SK-N-SH (cell line): ENCODE results near the gene TAOK3. TPM values are rescaled to one million over a fixed set of nuclear protein-coding genes. Genes with fewer than 3 reads are reported as not detected.

Source experiments
- CTCF ChIA-PET: fragments of 300-600, 350-600 bp; formaldehyde crosslinking; extraction: SDS; loops from one replicate; lab custom pipeline; 2021; lab: Yijun Ruan, JAX
- POLR2A ChIA-PET: fragments of 350-600 bp; sonication (Branson Sonifier 250); formaldehyde crosslinking; extraction: SDS; loops from one replicate; lab custom pipeline; 2020; ENCODE audit warnings: antibody characterized with exemption, inconsistent platforms; lab: Yijun Ruan, JAX
- DNase-seq: peaks from one replicate; pipeline ENCODE4 v3.0.0; 2012
- H2AFZ ChIP-seq: fragments of 200-600 bp; sonication (generic); 2 replicates; pipeline ENCODE4 v1.8.1; 2016; ENCODE audit warnings: antibody characterized with exemption, mild to moderate bottlenecking, low read depth
- H3F3A ChIP-seq: fragments of 200-600 bp; sonication (generic); replicated peaks from 2 replicates; pipeline ENCODE3; 2016; ENCODE audit warnings: antibody characterized with exemption, mild to moderate bottlenecking; ENCODE audit not compliant: insufficient read depth
- H3K27ac ChIP-seq, 2 experiments: fragments of 200-500 bp in 1 of 2; fragments of 200-600 bp in 1 of 2; sonication (Bioruptor generic) in 1 of 2; sonication (generic), shearing (Covaris generic) in 1 of 2; 2 replicates each; pipeline versions ENCODE4 v1.5.1 to v1.6.1; 2014 to 2016; ENCODE audit warnings: low read depth in 2 of 2, inconsistent platforms in 1 of 2, low read length in 1 of 2, mild to moderate bottlenecking in 1 of 2, mixed read lengths in 1 of 2
- H3K27me3 ChIP-seq: fragments of 200-600 bp; sonication (generic), shearing (Covaris generic); 2 replicates; pipeline ENCODE4 v1.6.1; 2016; ENCODE audit warnings: mixed run types; ENCODE audit not compliant: insufficient read depth
- H3K36me3 ChIP-seq, 2 experiments: fragments of 200-500 bp in 1 of 2; fragments of 200-600 bp in 1 of 2; sonication (Bioruptor generic) in 1 of 2; sonication (generic) in 1 of 2; replicated peaks in 1 of 2; 2 replicates each; pipeline versions ENCODE3 to v1.5.1; 2014 to 2016; ENCODE audit warnings: low read length in 1 of 2, mild to moderate bottlenecking in 1 of 2; ENCODE audit not compliant: insufficient read depth in 2 of 2, control insufficient read depth in 1 of 2
- H3K4me1 ChIP-seq, 2 experiments: fragments of 200-500 bp in 1 of 2; fragments of 200-600 bp in 1 of 2; sonication (Bioruptor generic) in 1 of 2; sonication (generic), shearing (Covaris generic) in 1 of 2; 2 replicates each; pipeline versions ENCODE4 v1.5.1 to v1.6.1; 2014 to 2016; ENCODE audit warnings: low read depth in 1 of 2, low read length in 1 of 2, mixed run types in 1 of 2; ENCODE audit not compliant: insufficient read depth in 2 of 2, control insufficient read depth in 1 of 2
- H3K4me2 ChIP-seq: fragments of 200-600 bp; sonication (generic), shearing (Covaris generic); 2 replicates; pipeline ENCODE4 v1.6.1; 2017; ENCODE audit warnings: mixed run types
- H3K4me3 ChIP-seq, 2 experiments: fragments of 200-500 bp in 1 of 2; fragments of 200-600 bp in 1 of 2; sonication (Bioruptor generic) in 1 of 2; sonication (generic), shearing (Covaris generic) in 1 of 2; 2 replicates each; pipeline versions ENCODE4 v1.5.1 to v1.8.1; 2014 to 2016; ENCODE audit warnings: low read depth in 2 of 2, inconsistent platforms in 1 of 2, low read length in 1 of 2, mild to moderate bottlenecking in 1 of 2, mixed read lengths in 1 of 2, moderate library complexity in 1 of 2
- H3K79me2 ChIP-seq: fragments of 200-600 bp; sonication (generic); 2 replicates; pipeline ENCODE4 v1.8.1; 2017; ENCODE audit warnings: mild to moderate bottlenecking; ENCODE audit not compliant: insufficient read depth
- H3K9ac ChIP-seq: fragments of 200-600 bp; sonication (generic); 2 replicates; pipeline ENCODE4 v1.6.1; 2017; ENCODE audit warnings: mixed run types
- H3K9me2 ChIP-seq: fragments of 200-600 bp; sonication (generic); 2 replicates; pipeline ENCODE4 v1.6.1; 2017; ENCODE audit warnings: mixed run types
- H3K9me3 ChIP-seq: fragments of 200-600 bp; sonication (generic); 2 replicates; pipeline ENCODE4 v1.6.1; 2017; ENCODE audit warnings: mixed run types, mild to moderate bottlenecking, moderate library complexity
- H4K20me1 ChIP-seq: fragments of 200-600 bp; sonication (generic); 2 replicates; pipeline ENCODE4 v1.6.1; 2017; ENCODE audit warnings: mild to moderate bottlenecking, mixed run types; ENCODE audit not compliant: insufficient read depth
- ELF1 ChIP-seq: IDR thresholded peaks from 2 replicates; pipeline ENCODE4 v1.4.0; 2012
- EP300 ChIP-seq, 2 experiments: IDR thresholded peaks; 2 replicates each; pipeline versions ENCODE4 v1.4.0 to v1.6.1; 2012; ENCODE audit warnings: borderline replicate concordance in 1 of 2, low read depth in 1 of 2, low read length in 1 of 2
- FOSL2 ChIP-seq: IDR thresholded peaks from 2 replicates; pipeline ENCODE4 v1.4.0; 2012; ENCODE audit warnings: low read depth, mild to moderate bottlenecking, moderate library complexity, borderline replicate concordance
- FOXM1 ChIP-seq: IDR thresholded peaks from 2 replicates; pipeline ENCODE4 v1.4.0; 2012; ENCODE audit warnings: low read depth, mild to moderate bottlenecking
- GATA2 ChIP-seq: sonication (generic); formaldehyde crosslinking; IDR thresholded peaks from 2 replicates; pipeline ENCODE4 v1.5.0; 2020; ENCODE audit warnings: mild to moderate bottlenecking, missing genetic modification reagents
- JUND ChIP-seq: IDR thresholded peaks from 2 replicates; pipeline ENCODE4 v1.4.0; 2012
- MEF2A ChIP-seq: IDR thresholded peaks from 2 replicates; pipeline ENCODE4 v1.4.0; 2012; ENCODE audit warnings: low read depth, borderline replicate concordance
- MXI1 ChIP-seq: IDR thresholded peaks from 2 replicates; pipeline ENCODE4 v1.6.1; 2012; ENCODE audit warnings: mild to moderate bottlenecking, low read depth, low read length, improper control_type of control experiment
- NRF1 ChIP-seq: IDR thresholded peaks from 2 replicates; pipeline ENCODE4 v1.6.1; 2012; ENCODE audit warnings: low read depth, mild to moderate bottlenecking, low read length
- POLR2AphosphoS5 ChIP-seq: IDR thresholded peaks from 2 replicates; pipeline ENCODE4 v1.6.1; 2012; ENCODE audit warnings: low read depth, low read length
- RAD21 ChIP-seq: IDR thresholded peaks from 2 replicates; pipeline ENCODE4 v1.6.1; 2012; ENCODE audit warnings: mild to moderate bottlenecking, low read length
- REST ChIP-seq: IDR thresholded peaks from 2 replicates; pipeline ENCODE4 v1.6.1; 2012; ENCODE audit warnings: mild to moderate bottlenecking, low read depth, low read length, moderate library complexity
- RFX5 ChIP-seq: IDR thresholded peaks from 2 replicates; pipeline ENCODE4 v1.6.1; 2012; ENCODE audit warnings: mild to moderate bottlenecking, improper control_type of control experiment, low read length
- SIN3A ChIP-seq: IDR thresholded peaks from 2 replicates; pipeline ENCODE4 v1.6.1; 2012; ENCODE audit warnings: low read depth, mild to moderate bottlenecking, low read length, moderate library complexity, borderline replicate concordance
- TEAD4 ChIP-seq: IDR thresholded peaks from 2 replicates; pipeline ENCODE4 v1.4.0; 2012; ENCODE audit warnings: mild to moderate bottlenecking, borderline replicate concordance; ENCODE audit not compliant: insufficient read depth
- YY1 ChIP-seq: IDR thresholded peaks from 2 replicates; pipeline ENCODE4 v1.4.0; 2012; ENCODE audit warnings: low read depth, mild to moderate bottlenecking
- WGBS: methylation state at CpG from one replicate; pipeline ENCODE4 v1.1.6; 2017; ENCODE audit warnings: low lambda C conversion rate; 5-methylcytosine and 5-hydroxymethylcytosine counted together
- polyA plus RNA-seq, 3 experiments: library from polyadenylated mRNA; depleted of rRNA; stranded (reverse); fragments of >200 nt; gene quantifications; 2 replicates each; pipeline ENCODE4 v1.2.3, GENCODE V29; 2012
- TF ChIP-seq, protein P1 (sequence below): IDR thresholded peaks from 2 replicates; pipeline ENCODE4; 2012

TAOK3 gene
- polyA plus RNA-seq, 1 of the 3 experiments (the other 2 are of a cell fraction) = 18.1 TPM

- ChIA-PET POLR2A (no interaction called here), CTCF (no interaction called here)
- H3K4me1 ChIP-seq = peaks cover 0 to 10% of the 10 kb centered on the region in 2 experiments; a peak in 1 of 4 replicates
- H3K27ac ChIP-seq = no peak overlapping the region
- no peak overlapping the region for H3K4me2 ChIP-seq
- peaks cover 13% of the 10 kb centered on the region for H3F3A ChIP-seq
- no peaks in the 10 kb centered on the region for H3K9me3 ChIP-seq
- H3K27me3 ChIP-seq = no peaks in the 10 kb centered on the region
- no peak for DNase-seq
- H3K36me3 ChIP-seq = peaks cover 6 to 27% of the 10 kb centered on the region in 2 experiments
- 92% methylated on average over 2 of the region's 2 CpGs for WGBS
- H3K9ac ChIP-seq = no peak overlapping the region
- no peaks in the 10 kb centered on the region for H3K9me2 ChIP-seq
- H2AFZ ChIP-seq = no peak overlapping the region
- H3K4me3 ChIP-seq = no peak overlapping the region
- H4K20me1 ChIP-seq = no peaks in the 10 kb centered on the region
- no peak for TF ChIP-seq MEF2A
- TF ChIP-seq SIN3A = no peak
- TF ChIP-seq EP300 (IDR thresholded peaks at IDR 0.05; ENCODE audit: borderline replicate concordance in 1 of 2, low read depth in 1 of 2, low read length in 1 of 2) = no peak
- no peak for TF ChIP-seq FOXM1
- TF ChIP-seq YY1 = no peak
- no peak for TF ChIP-seq GATA2
- TF ChIP-seq JUND = no peak
- no peak for TF ChIP-seq NRF1
- TF ChIP-seq TEAD4 = no peak
- no peak for TF ChIP-seq RFX5
- no peak for TF ChIP-seq MXI1
- TF ChIP-seq RAD21 = no peak
- no peaks in the 10 kb centered on the region for H3K79me2 ChIP-seq
Measured at GRCh38 chr12:118238888-118239287, 133.8 kb downstream of the TAOK3 start.

DNA sequence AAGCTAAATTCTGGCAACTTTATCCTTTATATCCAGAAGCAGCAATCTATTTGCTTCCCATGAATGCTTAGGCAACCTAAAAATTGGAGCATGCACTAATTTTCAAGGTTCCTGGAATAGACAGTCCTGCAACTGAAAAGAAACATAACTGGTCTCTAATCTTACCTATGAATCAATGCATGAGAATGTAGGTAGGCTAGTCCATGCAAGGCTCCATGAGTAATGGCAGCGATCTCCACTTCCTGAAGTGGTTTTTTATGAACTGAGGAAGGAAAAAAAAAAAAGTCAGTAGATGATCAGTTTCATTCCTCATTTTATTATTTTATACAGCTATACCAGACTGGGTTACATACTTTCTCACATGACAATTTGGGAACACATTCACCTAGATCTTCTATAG, 134.8 kb downstream of the TAOK3 start:
- no peaks in the 10 kb centered on the region for H3K9me2 ChIP-seq
- 38% methylated on average over 1 of the region's 1 CpG for WGBS
- H3K9ac ChIP-seq = peak overlapping the region; percentile 30; the same call in 1 of the 2 replicates
- no peak for DNase-seq
- H3K4me2 ChIP-seq = peak overlapping the region; percentile 48
- peaks cover 0 to 10% of the 10 kb centered on the region in 2 experiments; a peak in 1 of 4 replicates for H3K4me1 ChIP-seq
- POLR2A ChIA-PET = interaction anchor here (0.6 kb wide), 1 partner anchor 102 kb away, joined by 3 read pairs; the partner anchor contains the start of gene PEBP1
- H3K9me3 ChIP-seq = no peaks in the 10 kb centered on the region
- no peak overlapping the region for H3K4me3 ChIP-seq
- H2AFZ ChIP-seq = 0 out of 2 replicates have a peak overlapping the region, but pooled peaks have one; percentile 27
- TF ChIP-seq JUND (peak; percentile 48; the same call in 1 of the 2 replicates), NRF1 (no peak), EP300 (IDR thresholded peaks at IDR 0.05; ENCODE audit: borderline replicate concordance in 1 of 2, low read depth in 1 of 2, low read length in 1 of 2) (no peak), REST (no peak), ELF1 (peak; percentile 49), POLR2AphosphoS5 (no peak), MXI1 (no peak), YY1 (0 out of 2 replicates have a peak, but pooled peaks have one; percentile 28), FOXM1 (no peak), FOSL2 (peak; percentile 36; the same call in 1 of the 2 replicates)
- TF ChIP-seq, protein P1, sequence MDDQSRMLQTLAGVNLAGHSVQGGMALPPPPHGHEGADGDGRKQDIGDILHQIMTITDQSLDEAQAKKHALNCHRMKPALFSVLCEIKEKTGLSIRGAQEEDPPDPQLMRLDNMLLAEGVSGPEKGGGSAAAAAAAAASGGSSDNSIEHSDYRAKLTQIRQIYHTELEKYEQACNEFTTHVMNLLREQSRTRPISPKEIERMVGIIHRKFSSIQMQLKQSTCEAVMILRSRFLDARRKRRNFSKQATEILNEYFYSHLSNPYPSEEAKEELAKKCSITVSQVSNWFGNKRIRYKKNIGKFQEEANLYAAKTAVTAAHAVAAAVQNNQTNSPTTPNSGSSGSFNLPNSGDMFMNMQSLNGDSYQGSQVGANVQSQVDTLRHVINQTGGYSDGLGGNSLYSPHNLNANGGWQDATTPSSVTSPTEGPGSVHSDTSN = no peak
- H4K20me1 ChIP-seq = no peaks in the 10 kb centered on the region
- H3K79me2 ChIP-seq = no peaks in the 10 kb centered on the region
- peak overlapping the region in 1 of 2 experiments; percentile 59; a peak in 2 of 4 replicates for H3K27ac ChIP-seq
- H3K27me3 ChIP-seq = no peaks in the 10 kb centered on the region
- peaks cover 9% of the 10 kb centered on the region for H3F3A ChIP-seq
- peaks cover 6 to 31% of the 10 kb centered on the region in 2 experiments for H3K36me3 ChIP-seq
- CTCF ChIA-PET = no interaction called here
